Ishikawa (cell line): ENCODE measurements around the gene C10orf105.

Experiments used
- CEBPB ChIP-seq: IDR thresholded peaks from 2 replicates; pipeline ENCODE4 v1.6.1; 2012
- CREB1 ChIP-seq: IDR thresholded peaks from 2 replicates; pipeline ENCODE4 v1.6.1; 2012; ENCODE audit warnings: low read depth
- EGR1 ChIP-seq: IDR thresholded peaks from 2 replicates; pipeline ENCODE4 v1.6.1; 2012
- EP300 ChIP-seq: IDR thresholded peaks from 2 replicates; pipeline ENCODE4 v1.6.1; 2012; ENCODE audit warnings: borderline replicate concordance
- FOXM1 ChIP-seq: IDR thresholded peaks from 2 replicates; pipeline ENCODE4 v1.6.1; 2012; ENCODE audit warnings: low read depth, borderline replicate concordance
- MAX ChIP-seq: IDR thresholded peaks from 2 replicates; pipeline ENCODE4 v1.6.1; 2012
- NFIC ChIP-seq: IDR thresholded peaks from 2 replicates; pipeline ENCODE4 v1.6.1; 2012
- RAD21 ChIP-seq: IDR thresholded peaks from 2 replicates; pipeline ENCODE4 v1.6.1; 2012; ENCODE audit warnings: low read depth
- REST ChIP-seq: IDR thresholded peaks from 2 replicates; pipeline ENCODE4 v1.6.1; 2012; ENCODE audit warnings: low read depth, mild to moderate bottlenecking
- TAF1 ChIP-seq: IDR thresholded peaks from 2 replicates; pipeline ENCODE4 v1.6.1; 2012; ENCODE audit warnings: low read depth, mild to moderate bottlenecking
- TCF12 ChIP-seq: IDR thresholded peaks from 2 replicates; pipeline ENCODE4 v1.6.1; 2012; ENCODE audit warnings: low read depth
- TEAD4 ChIP-seq: IDR thresholded peaks from 2 replicates; pipeline ENCODE4 v1.6.1; 2012
- YY1 ChIP-seq: IDR thresholded peaks from 2 replicates; pipeline ENCODE4 v1.6.1; 2012; ENCODE audit warnings: low read depth
- ZBTB7A ChIP-seq: IDR thresholded peaks from 2 replicates; pipeline ENCODE4 v1.6.1; 2012; ENCODE audit warnings: low read depth
- TF ChIP-seq, protein P1 (sequence below): IDR thresholded peaks from 2 replicates; pipeline ENCODE4 v1.6.1; 2012

Gene C10orf105

DNA sequence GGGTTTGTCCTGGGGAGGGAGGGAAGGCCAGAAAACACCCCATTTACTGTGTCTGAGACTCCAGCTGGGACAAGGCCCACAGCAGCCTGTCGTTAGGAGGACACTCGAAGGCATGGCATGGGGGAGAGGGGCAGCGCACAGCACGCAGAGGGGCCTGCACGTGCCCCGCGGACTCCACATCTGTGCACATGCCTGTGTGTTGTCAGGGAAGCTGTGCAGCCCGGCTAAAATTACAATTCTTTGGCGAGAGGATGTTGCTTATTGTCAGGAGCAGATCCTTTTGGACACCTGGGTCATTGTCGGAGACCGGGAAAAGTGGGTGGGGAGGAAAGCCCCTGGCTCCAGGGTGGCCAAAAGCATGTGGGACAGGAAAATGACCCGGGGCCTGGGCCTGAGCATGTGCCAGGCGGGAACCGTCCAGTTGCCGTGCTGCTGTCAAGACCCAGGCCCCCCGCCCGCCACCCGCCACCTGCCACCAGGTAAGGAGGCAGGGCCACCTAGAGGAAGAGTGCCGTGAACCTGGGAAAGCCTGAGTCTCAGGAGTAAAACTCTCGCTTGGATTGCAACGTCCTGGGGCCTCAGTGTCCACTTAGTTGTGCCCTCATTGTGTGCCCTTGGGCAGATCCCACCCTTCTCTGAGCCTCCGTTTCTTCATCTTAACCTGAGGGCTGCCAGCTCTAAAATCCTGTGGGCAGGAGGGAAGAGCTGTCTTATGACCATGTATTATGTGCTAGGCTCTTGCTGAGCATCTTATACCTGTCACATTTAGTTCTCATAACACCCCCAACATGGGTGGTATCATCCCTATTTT is 46.5 kb upstream of the C10orf105 start:
- TF ChIP-seq CREB1 (no peak), MAX (no peak), REST (no peak), TEAD4 (no peak), TAF1 (no peak), ZBTB7A (no peak), RAD21 (no peak), TCF12 (no peak), EGR1 (no peak)

DNA sequence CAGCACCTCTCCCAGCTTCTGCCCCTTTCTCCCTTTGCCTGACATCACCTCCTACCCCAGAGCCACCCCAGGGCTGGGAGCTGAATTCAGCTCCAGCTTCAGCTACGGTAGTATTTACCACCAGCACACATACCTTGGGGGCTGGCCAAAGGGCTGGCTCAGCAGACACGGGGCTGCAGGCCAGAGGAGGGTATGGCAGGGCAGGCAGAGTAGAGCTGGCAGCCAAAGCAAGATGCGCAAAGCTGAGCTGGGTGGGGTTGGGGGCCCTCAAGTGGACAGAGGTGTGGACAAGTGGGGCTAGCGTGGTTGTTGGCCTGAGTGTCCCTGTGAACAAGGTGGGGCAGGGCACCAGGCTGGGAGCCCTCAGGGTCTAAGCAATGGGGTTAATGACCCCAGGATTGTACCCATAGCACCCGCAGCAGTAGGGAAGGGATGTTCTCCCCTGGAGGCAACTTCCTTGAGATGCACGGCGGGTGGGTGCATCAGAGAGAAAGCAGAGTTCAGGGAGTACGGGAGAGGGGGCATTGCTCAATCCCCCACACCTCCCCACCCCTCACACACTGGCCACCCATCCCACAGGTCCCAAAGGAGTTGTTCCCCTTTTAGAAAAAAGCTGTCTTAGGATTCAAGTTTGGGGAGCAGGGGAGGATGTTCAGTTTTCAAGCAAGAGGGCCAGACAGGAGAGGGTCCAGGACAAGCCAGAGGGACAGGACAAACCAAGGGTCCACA is 45.8 kb upstream of the C10orf105 start:
- TF ChIP-seq, protein P1, sequence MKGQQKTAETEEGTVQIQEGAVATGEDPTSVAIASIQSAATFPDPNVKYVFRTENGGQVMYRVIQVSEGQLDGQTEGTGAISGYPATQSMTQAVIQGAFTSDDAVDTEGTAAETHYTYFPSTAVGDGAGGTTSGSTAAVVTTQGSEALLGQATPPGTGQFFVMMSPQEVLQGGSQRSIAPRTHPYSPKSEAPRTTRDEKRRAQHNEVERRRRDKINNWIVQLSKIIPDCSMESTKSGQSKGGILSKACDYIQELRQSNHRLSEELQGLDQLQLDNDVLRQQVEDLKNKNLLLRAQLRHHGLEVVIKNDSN = no peak
- TF ChIP-seq CREB1 (no peak), RAD21 (no peak), NFIC (no peak), EGR1 (no peak), REST (no peak), EP300 (no peak), FOXM1 (no peak), ZBTB7A (no peak), CEBPB (no peak), YY1 (no peak)

- TF ChIP-seq YY1 (no peak), ZBTB7A (no peak), EGR1 (no peak), TCF12 (no peak), TAF1 (no peak), NFIC (no peak), FOXM1 (no peak), MAX (no peak), REST (no peak), CREB1 (no peak)
- TF ChIP-seq, protein P1 = no peak
These were observed 44.0 kb upstream of the C10orf105 start for GRCh38 chr10:71763352-71764127.

- no peak for TF ChIP-seq EP300
- TF ChIP-seq TCF12 = no peak
- no peak for TF ChIP-seq ZBTB7A
- TF ChIP-seq EGR1 = no peak
- TF ChIP-seq RAD21 = no peak
- TF ChIP-seq NFIC = no peak
- no peak for TF ChIP-seq FOXM1
- TF ChIP-seq TAF1 = no peak
- TF ChIP-seq CREB1 = no peak
- TF ChIP-seq, protein P1 = no peak
- TF ChIP-seq MAX = no peak
- no peak for TF ChIP-seq CEBPB
- no peak for TF ChIP-seq REST
- TF ChIP-seq TEAD4 = no peak
These were observed 42.7 kb upstream of the C10orf105 start for GRCh38 chr10:71762324-71762723.
